Colonic mucosa (tissue), 4 donors: ENCODE measurements around the gene RGS12. TPM values are rescaled to one million over a fixed set of nuclear protein-coding genes. Genes with fewer than 3 reads are reported as not detected.

Experiments used
- DNase-seq: peaks from one replicate; pipeline ENCODE4 v3.0.0-alpha.2; 2020
- H3K27ac ChIP-seq: fragments of 200-600 bp; one replicate; pipeline ENCODE4 v1.8.0; 2021
- H3K27me3 ChIP-seq: fragments of 200-600 bp; one replicate; pipeline ENCODE4 v1.8.0; 2021
- H3K36me3 ChIP-seq: fragments of 200-600 bp; one replicate; pipeline ENCODE4 v1.8.0; 2021
- H3K4me1 ChIP-seq: fragments of 200-600 bp; one replicate; pipeline ENCODE4 v1.8.0; 2021; ENCODE audit warnings: mild to moderate bottlenecking
- H3K4me3 ChIP-seq: fragments of 200-600 bp; one replicate; pipeline ENCODE4 v1.8.0; 2021
- H3K9ac ChIP-seq, 2 donors: one replicate each; pipeline ENCODE4 v1.7.0; 2013; ENCODE audit warnings: control low read depth in 2 of 2, low read depth in 2 of 2, low read length in 2 of 2
- H3K9me3 ChIP-seq: fragments of 200-600 bp; one replicate; pipeline ENCODE4 v1.8.0; 2021
- CTCF ChIP-seq: fragments of 200-600 bp; IDR thresholded peaks from one replicate; pipeline ENCODE4 v1.8.0; 2022; ENCODE audit warnings: antibody characterized with exemption, mild to moderate bottlenecking
- intact Hi-C: fragments of 100-400 bp; cut with DNase I; formaldehyde crosslinking; loops from one replicate; pipeline ENCODE4 v1.14.1; 2022
- total RNA-seq, 2 donors: library from RNA; stranded (reverse); fragmentation: NEBNext Ultra II Directional in 1 of 2; extraction: Animal tissue kit (Norgen Biotek cat#: 25700) in 1 of 2; gene quantifications; one replicate each; pipeline ENCODE4 v1.2.1, GENCODE V29; 2021
- donor health status: healthy.
- donor health status: DM: no; HTN: no; CAD: no.
- donor health status: DM: no; HTN: no; CAD: no.

Gene RGS12
- total RNA-seq, 2 donors from 2014 or later, result 18.0 to 25.7 TPM

- H3K27ac ChIP-seq, result no peak overlapping the region
- H3K36me3 ChIP-seq, result no peaks in the 10 kb centered on the region
- H3K9me3 ChIP-seq, result no peaks in the 10 kb centered on the region
- DNase-seq, result no peak
- no peak overlapping the region for H3K4me3 ChIP-seq
- TF ChIP-seq CTCF, result no peak
- H3K9ac ChIP-seq, result no peak overlapping the region
- H3K4me1 ChIP-seq, result peaks cover 6% of the 10 kb centered on the region
- H3K27me3 ChIP-seq, result no peaks in the 10 kb centered on the region
- intact Hi-C loops, result no loop called here
Measured at GRCh38 chr4:3301450-3302172, 8.8 kb downstream of the RGS12 start.

GRCh38 chr4:3302173-3302785 is 9.5 kb downstream of the RGS12 start:
- intact Hi-C loops, result no loop called here

GRCh38 chr4:3302786-3303564 is 10.2 kb downstream of the RGS12 start:
- H3K4me1 ChIP-seq, result peaks cover 6% of the 10 kb centered on the region
- no peak for TF ChIP-seq CTCF
- H3K9ac ChIP-seq, result no peak overlapping the region
- H3K4me3 ChIP-seq, result no peak overlapping the region
- DNase-seq, result peak; percentile 17
- H3K27me3 ChIP-seq, result no peaks in the 10 kb centered on the region
- H3K36me3 ChIP-seq, result no peaks in the 10 kb centered on the region
- intact Hi-C loops, result no loop called here
- H3K27ac ChIP-seq, result no peak overlapping the region
- no peaks in the 10 kb centered on the region for H3K9me3 ChIP-seq

More at GRCh38 chr4:3302173-3302785, 9.5 kb downstream of the RGS12 start:
- no peak overlapping the region for H3K4me3 ChIP-seq
- H3K9me3 ChIP-seq, result no peaks in the 10 kb centered on the region
- no peaks in the 10 kb centered on the region for H3K36me3 ChIP-seq
- no peak overlapping the region for H3K27ac ChIP-seq
- peaks cover 6% of the 10 kb centered on the region for H3K4me1 ChIP-seq
- no peak for DNase-seq
- no peak for TF ChIP-seq CTCF
- H3K9ac ChIP-seq, result no peak overlapping the region
- no peaks in the 10 kb centered on the region for H3K27me3 ChIP-seq

- no peak overlapping the region for H3K9ac ChIP-seq
- H3K27me3 ChIP-seq, result no peaks in the 10 kb centered on the region
- no peaks in the 10 kb centered on the region for H3K36me3 ChIP-seq
- peak; percentile 10 for DNase-seq
- no peak overlapping the region for H3K27ac ChIP-seq
- H3K4me1 ChIP-seq, result peaks cover 6% of the 10 kb centered on the region
- TF ChIP-seq CTCF, result no peak
- no peaks in the 10 kb centered on the region for H3K9me3 ChIP-seq
- no peak overlapping the region for H3K4me3 ChIP-seq
- intact Hi-C loops, result no loop called here
Measured at GRCh38 chr4:3303565-3303824, 10.7 kb downstream of the RGS12 start.

GRCh38 chr4:3303923-3304710 is 11.3 kb downstream of the RGS12 start:
- no peaks in the 10 kb centered on the region for H3K9me3 ChIP-seq
- no peak overlapping the region for H3K4me3 ChIP-seq
- no peak overlapping the region for H3K9ac ChIP-seq
- intact Hi-C loops, result no loop called here
- no peak overlapping the region for H3K27ac ChIP-seq
- no peaks in the 10 kb centered on the region for H3K36me3 ChIP-seq
- no peak for TF ChIP-seq CTCF
- H3K27me3 ChIP-seq, result no peaks in the 10 kb centered on the region
- peak; percentile 11 for DNase-seq
- H3K4me1 ChIP-seq, result peaks cover 6% of the 10 kb centered on the region
